NCI-H345 treated with DMSO at 0.1 percent for 48 hours (cell line): Measurements from ENCODE around the gene TIMM17A.

Source experiments
- DNase-seq: peaks from one replicate; lab custom pipeline; 2025; ENCODE audit not compliant: unreplicated experiment; lab: John Stamatoyannopoulos, UW

Gene TIMM17A

GRCh38 chr1:201982623-201983379, 27.5 kb downstream of the TIMM17A start, which contains the start of gene RNPEP:
RNPEP (plus strand) TSS chr1:201982648; CDS start chr1:201982667, 19 bp downstream.
- no peak for DNase-seq

- DNase-seq, result no peak
Measured at GRCh38 chr1:201983380-201983805, 28.1 kb downstream of the TIMM17A start.

- DNase-seq, result no peak
Measured at GRCh38 chr1:201984446-201984845, 29.1 kb downstream of the TIMM17A start.

GRCh38 chr1:201985355-201985754, 30.1 kb downstream of the TIMM17A start:
- no peak for DNase-seq

GRCh38 chr1:201988601-201989000, 33.3 kb downstream of the TIMM17A start:
- no peak for DNase-seq

- no peak for DNase-seq
Measured at GRCh38 chr1:201989354-201990128, 34.2 kb downstream of the TIMM17A start.

GRCh38 chr1:201990427-201990826, 35.1 kb downstream of the TIMM17A start:
- DNase-seq, result no peak

GRCh38 chr1:201999625-202000238, 44.4 kb downstream of the TIMM17A start:
- DNase-seq, result peak; percentile 68

- no peak for DNase-seq
Measured at GRCh38 chr1:202002507-202002906, 47.2 kb downstream of the TIMM17A start.

GRCh38 chr1:202004711-202005110, 49.4 kb downstream of the TIMM17A start:
- no peak for DNase-seq

GRCh38 chr1:202005958-202006357, 50.7 kb downstream of the TIMM17A start:
- no peak for DNase-seq

- no peak for DNase-seq
Measured at GRCh38 chr1:202007304-202007703, 52.0 kb downstream of the TIMM17A start.

- peak; percentile 22 for DNase-seq
Measured at GRCh38 chr1:202007805-202008489, 52.6 kb downstream of the TIMM17A start.

- DNase-seq, result peak; percentile 78
Measured at GRCh38 chr1:202009326-202010179, 54.2 kb downstream of the TIMM17A start.

- peak; percentile 88 for DNase-seq
Measured at GRCh38 chr1:202010180-202011015, 55.1 kb downstream of the TIMM17A start, which contains the start of gene ELF3. ELF3 (plus strand) TSS chr1:202010587; CDS start chr1:202011137, 550 bp downstream.

- DNase-seq, result no peak
Measured at GRCh38 chr1:202011994-202012393, 56.7 kb downstream of the TIMM17A start.

- no peak for DNase-seq
Measured at GRCh38 chr1:202012544-202013478, 57.5 kb downstream of the TIMM17A start.

- DNase-seq, result no peak
Measured at GRCh38 chr1:202013603-202014002, 58.3 kb downstream of the TIMM17A start.
